ENCODE measurements around the gene PTGIS. TPM values are rescaled to one million over a fixed set of nuclear protein-coding genes. Genes with fewer than 3 reads are reported as not detected.
A peak's percentile ranks its signal among the peaks of the same experiment; 100 is the strongest.

The PTGIS gene
- total RNA-seq, 1 donor from 2014 or later: 2.0 TPM

GRCh38 chr20:49526568-49526967 is 41.4 kb downstream of the PTGIS start:
- DNase-seq: no peak

- no peak for DNase-seq
These were observed 41.9 kb downstream of the PTGIS start for GRCh38 chr20:49526056-49526455.

GRCh38 chr20:49523767-49524360 is 44.1 kb downstream of the PTGIS start:
- no peak for DNase-seq

GRCh38 chr20:49521356-49521755 is 46.6 kb downstream of the PTGIS start:
- no peak for DNase-seq

- DNase-seq: no peak
These were observed 48.1 kb downstream of the PTGIS start for GRCh38 chr20:49519777-49520359.

- no peak for DNase-seq
These were observed 48.7 kb downstream of the PTGIS start for GRCh38 chr20:49519212-49519712.

- DNase-seq: no peak
These were observed 49.4 kb downstream of the PTGIS start for GRCh38 chr20:49518576-49518975.

GRCh38 chr20:49517805-49518100 is 50.2 kb downstream of the PTGIS start:
- DNase-seq: no peak

GRCh38 chr20:49516916-49517804 is 50.8 kb downstream of the PTGIS start:
- no peak for DNase-seq

GRCh38 chr20:49515586-49515985 is 52.4 kb downstream of the PTGIS start:
- no peak for DNase-seq

GRCh38 chr20:49513517-49513916 is 54.4 kb downstream of the PTGIS start:
- DNase-seq: no peak

- DNase-seq: no peak
These were observed 54.9 kb downstream of the PTGIS start for GRCh38 chr20:49513009-49513408.

- DNase-seq: no peak
These were observed 56.0 kb downstream of the PTGIS start for GRCh38 chr20:49511788-49512525.

- no peak for DNase-seq
These were observed 57.3 kb downstream of the PTGIS start for GRCh38 chr20:49510562-49511122.

GRCh38 chr20:49508435-49509199 is 59.3 kb downstream of the PTGIS start:
- peak; percentile 70 for DNase-seq

GRCh38 chr20:49507741-49508434 is 60.0 kb downstream of the PTGIS start:
- DNase-seq: no peak

GRCh38 chr20:49505518-49505917 is 62.4 kb downstream of the PTGIS start:
- peak; percentile 64 for DNase-seq

GRCh38 chr20:49503176-49503575 is 64.8 kb downstream of the PTGIS start:
- no peak for DNase-seq

GRCh38 chr20:49501917-49502316 is 66.0 kb downstream of the PTGIS start:
- DNase-seq: peak; percentile 24

GRCh38 chr20:49497398-49497669 is 70.6 kb downstream of the PTGIS start:
- DNase-seq: no peak

GRCh38 chr20:49496553-49497397 is 71.2 kb downstream of the PTGIS start:
- no peak for DNase-seq
